Coronary artery (tissue), 2 donors: ENCODE results near the gene FAM50B.

Experiments
- DNase-seq: peaks from one replicate; pipeline ENCODE4 v3.0.0-alpha.2; 2017; ENCODE audit warnings: low spot score
- H3K27ac ChIP-seq, 2 donors: fragments of 200-600 bp; sonication (generic); one replicate each; pipeline ENCODE4 v1.5.1; 2016 to 2019
- H3K4me3 ChIP-seq: fragments of 200-600 bp; sonication (generic); 2 replicates; pipeline ENCODE4 v1.5.1; 2016; ENCODE audit warnings: mild to moderate bottlenecking, moderate library complexity
- CTCF ChIP-seq: fragments of 200-600 bp; sonication (generic); IDR thresholded peaks from one replicate; pipeline ENCODE4 v1.5.1; 2019; ENCODE audit warnings: antibody characterized with exemption

FAM50B gene

GRCh38 chr6:3867641-3868502, 18.7 kb downstream of the FAM50B start:
- H3K27ac ChIP-seq: no peak overlapping the region
- TF ChIP-seq CTCF: no peak
- DNase-seq: no peak
- H3K4me3 ChIP-seq: no peak overlapping the region

GRCh38 chr6:3868544-3868943, 19.4 kb downstream of the FAM50B start:
- no peak for DNase-seq
- Histone ChIP-seq H3K4me3 (no peak overlapping the region), H3K27ac (no peak overlapping the region)
- no peak for TF ChIP-seq CTCF

- no peak for DNase-seq
- no peak for TF ChIP-seq CTCF
- Histone ChIP-seq H3K4me3 (no peak overlapping the region), H3K27ac (no peak overlapping the region)
Measured at GRCh38 chr6:3869284-3869631, 20.1 kb downstream of the FAM50B start.

- no peak for TF ChIP-seq CTCF
- Histone ChIP-seq H3K27ac (no peak overlapping the region), H3K4me3 (no peak overlapping the region)
- no peak for DNase-seq
Measured at GRCh38 chr6:3869632-3870527, 20.7 kb downstream of the FAM50B start.

GRCh38 chr6:3870528-3870925, 21.4 kb downstream of the FAM50B start:
- Histone ChIP-seq H3K4me3 (no peak overlapping the region), H3K27ac (no peak overlapping the region)
- no peak for DNase-seq
- TF ChIP-seq CTCF: no peak

- no peak overlapping the region for H3K27ac ChIP-seq
- no peak overlapping the region for H3K4me3 ChIP-seq
- DNase-seq: no peak
- TF ChIP-seq CTCF: no peak
Measured at GRCh38 chr6:3871515-3871914, 22.3 kb downstream of the FAM50B start.
